ACC112 (cell line): ENCODE results near the gene DHRSX.

Experiments
- H2AFZ ChIP-seq: fragments of 200-600 bp; sonication (generic); one replicate; pipeline ENCODE4 v1.6.0; 2017; ENCODE audit warnings: antibody characterized with exemption, low read length; ENCODE audit not compliant: unreplicated experiment
- H3K27ac ChIP-seq: fragments of 200-600 bp; sonication (generic); 2 replicates; pipeline ENCODE4 v1.5.1; 2014; ENCODE audit warnings: low read depth, mild to moderate bottlenecking, antibody characterized with exemption, low read length, moderate library complexity
- H3K27me3 ChIP-seq: fragments of 200-600 bp; sonication (generic); 2 replicates; pipeline ENCODE4 v1.6.1; 2014; ENCODE audit warnings: mild to moderate bottlenecking, antibody characterized with exemption, low read length, moderate library complexity, mixed read lengths; ENCODE audit not compliant: insufficient read depth
- H3K36me3 ChIP-seq: fragments of 200-600 bp; sonication (generic); 2 replicates; pipeline ENCODE4 v1.6.1; 2016; ENCODE audit warnings: mild to moderate bottlenecking, antibody characterized with exemption, low read length, moderate library complexity, mixed read lengths; ENCODE audit not compliant: insufficient read depth
- H3K4me1 ChIP-seq: fragments of 200-600 bp; sonication (generic); one replicate; pipeline ENCODE4 v1.6.1; 2016; ENCODE audit warnings: low read length, mixed read lengths; ENCODE audit not compliant: insufficient read depth, unreplicated experiment, control insufficient read depth
- H3K4me3 ChIP-seq: fragments of 200-600 bp; sonication (generic); 2 replicates; pipeline ENCODE4 v1.5.1; 2014; ENCODE audit warnings: mild to moderate bottlenecking, low read depth, low read length
- H3K79me2 ChIP-seq: fragments of 200-600 bp; sonication (generic); one replicate; pipeline ENCODE4 v1.6.0; 2016; ENCODE audit warnings: low read length; ENCODE audit not compliant: control insufficient read depth, unreplicated experiment, insufficient read depth

DHRSX gene, protein sequence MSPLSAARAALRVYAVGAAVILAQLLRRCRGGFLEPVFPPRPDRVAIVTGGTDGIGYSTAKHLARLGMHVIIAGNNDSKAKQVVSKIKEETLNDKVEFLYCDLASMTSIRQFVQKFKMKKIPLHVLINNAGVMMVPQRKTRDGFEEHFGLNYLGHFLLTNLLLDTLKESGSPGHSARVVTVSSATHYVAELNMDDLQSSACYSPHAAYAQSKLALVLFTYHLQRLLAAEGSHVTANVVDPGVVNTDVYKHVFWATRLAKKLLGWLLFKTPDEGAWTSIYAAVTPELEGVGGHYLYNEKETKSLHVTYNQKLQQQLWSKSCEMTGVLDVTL

GRCh38 chrX:2500803-2501558, at the start of gene DHRSX, which contains the start of gene ZBED1:
Gene DHRSX, minus strand, starts transcription at chrX:2500976. Its CDS starts 51 bp downstream, at chrX:2500925.
Gene ZBED1, minus strand, starts transcription at chrX:2500976. Its CDS starts 10,257 bp downstream, at chrX:2490719.
- H3K4me1 ChIP-seq = peaks cover 26% of the 10 kb centered on the region
- H3K79me2 ChIP-seq = peaks cover 41% of the 10 kb centered on the region
- peak within 1 kb of the TSS; percentile 99 for H2AFZ ChIP-seq
- H3K27ac ChIP-seq = peak within 1 kb of the TSS; percentile 21; the same call in 1 of the 2 replicates
- H3K4me3 ChIP-seq = peak within 1 kb of the TSS; percentile 98
- H3K36me3 ChIP-seq = peaks cover 6% of the 10 kb centered on the region; the same call in 1 of the 2 replicates
- H3K27me3 ChIP-seq = no peaks in the 10 kb centered on the region

- H3K36me3 ChIP-seq = no peaks in the 10 kb centered on the region
- no peak overlapping the region for H2AFZ ChIP-seq
- peaks cover 84% of the 10 kb centered on the region for H3K27me3 ChIP-seq
- H3K27ac ChIP-seq = no peak overlapping the region
- H3K4me1 ChIP-seq = no peaks in the 10 kb centered on the region
- no peaks in the 10 kb centered on the region for H3K79me2 ChIP-seq
- no peak overlapping the region for H3K4me3 ChIP-seq
Measured at GRCh38 chrX:2549876-2550275, 49.1 kb upstream of the DHRSX start.

- peak overlapping the region; percentile 50 for H3K4me3 ChIP-seq
- H3K4me1 ChIP-seq = no peaks in the 10 kb centered on the region
- H3K36me3 ChIP-seq = no peaks in the 10 kb centered on the region
- no peaks in the 10 kb centered on the region for H3K79me2 ChIP-seq
- peak overlapping the region; percentile 70 for H2AFZ ChIP-seq
- no peak overlapping the region for H3K27ac ChIP-seq
- H3K27me3 ChIP-seq = peaks cover 85% of the 10 kb centered on the region
Measured at GRCh38 chrX:2548711-2549423, 48.1 kb upstream of the DHRSX start.

DNA sequence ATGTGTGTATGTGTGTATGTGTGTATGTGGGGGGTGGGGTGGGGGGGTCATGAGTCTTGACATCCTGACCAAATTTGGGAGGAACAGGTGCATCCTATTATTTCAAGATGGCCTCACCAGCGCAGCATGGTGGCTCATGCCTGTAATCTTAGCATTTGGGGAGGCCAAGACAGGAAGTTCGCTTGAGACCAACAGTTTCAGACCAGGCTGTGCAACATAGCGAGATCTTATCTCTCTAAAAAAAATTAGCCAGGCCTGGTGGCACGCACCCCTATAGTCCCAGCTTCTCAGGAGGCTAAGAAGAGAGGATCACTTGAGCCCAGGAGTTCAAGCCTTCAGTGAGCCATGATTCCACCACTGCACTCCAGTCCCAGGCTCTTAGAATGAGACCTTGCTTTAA, 47.0 kb upstream of the DHRSX start:
- H3K36me3 ChIP-seq = no peaks in the 10 kb centered on the region
- no peaks in the 10 kb centered on the region for H3K79me2 ChIP-seq
- no peak overlapping the region for H3K27ac ChIP-seq
- peaks cover 83% of the 10 kb centered on the region for H3K27me3 ChIP-seq
- no peak overlapping the region for H3K4me3 ChIP-seq
- no peak overlapping the region for H2AFZ ChIP-seq
- no peaks in the 10 kb centered on the region for H3K4me1 ChIP-seq

- no peaks in the 10 kb centered on the region for H3K36me3 ChIP-seq
- H3K79me2 ChIP-seq = no peaks in the 10 kb centered on the region
- H3K4me3 ChIP-seq = no peak overlapping the region
- H3K27me3 ChIP-seq = peaks cover 78% of the 10 kb centered on the region
- no peak overlapping the region for H3K27ac ChIP-seq
- no peak overlapping the region for H2AFZ ChIP-seq
- no peaks in the 10 kb centered on the region for H3K4me1 ChIP-seq
Measured at GRCh38 chrX:2546496-2546895, 45.7 kb upstream of the DHRSX start.

DNA sequence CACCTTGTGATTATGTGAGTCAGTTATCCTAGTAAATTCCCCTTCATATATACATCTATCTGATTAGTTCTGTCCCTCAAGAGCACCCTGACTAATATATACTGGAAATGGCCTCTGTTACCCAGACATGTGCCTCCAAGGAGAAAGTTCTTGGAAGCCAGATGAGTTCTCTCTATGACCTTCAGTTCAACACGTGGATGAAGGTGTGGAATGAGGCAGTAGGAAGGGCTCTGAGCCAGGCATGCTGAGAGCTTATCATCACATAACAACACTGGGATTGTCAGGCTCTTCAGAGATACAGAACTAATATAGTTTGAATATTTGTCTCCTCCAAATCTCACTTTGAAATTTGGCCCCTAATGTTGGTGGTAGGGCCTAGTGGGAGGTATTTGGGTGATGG, 44.4 kb upstream of the DHRSX start:
- Histone ChIP-seq H3K4me1 (no peaks in the 10 kb centered on the region), H3K79me2 (no peaks in the 10 kb centered on the region), H3K27ac (no peak overlapping the region), H3K27me3 (peaks cover 66% of the 10 kb centered on the region), H3K4me3 (no peak overlapping the region), H3K36me3 (no peaks in the 10 kb centered on the region), H2AFZ (no peak overlapping the region)

- Histone ChIP-seq H3K79me2 (no peaks in the 10 kb centered on the region), H3K27me3 (peaks cover 67% of the 10 kb centered on the region), H3K4me1 (no peaks in the 10 kb centered on the region), H3K36me3 (no peaks in the 10 kb centered on the region), H2AFZ (no peak overlapping the region), H3K27ac (no peak overlapping the region), H3K4me3 (no peak overlapping the region)
Measured at GRCh38 chrX:2542826-2543521, 42.2 kb upstream of the DHRSX start.

- no peaks in the 10 kb centered on the region for H3K36me3 ChIP-seq
Measured at GRCh38 chrX:2541603-2542002, 40.8 kb upstream of the DHRSX start.

GRCh38 chrX:2540426-2540947, 39.7 kb upstream of the DHRSX start:
- Histone ChIP-seq H3K4me1 (no peaks in the 10 kb centered on the region), H3K27ac (no peak overlapping the region), H3K36me3 (no peaks in the 10 kb centered on the region), H3K4me3 (no peak overlapping the region), H3K27me3 (peaks cover 73% of the 10 kb centered on the region), H2AFZ (no peak overlapping the region), H3K79me2 (no peaks in the 10 kb centered on the region)

More at GRCh38 chrX:2541603-2542002, 40.8 kb upstream of the DHRSX start:
- Histone ChIP-seq H3K4me1 (no peaks in the 10 kb centered on the region), H3K27ac (no peak overlapping the region), H3K4me3 (no peak overlapping the region), H3K79me2 (no peaks in the 10 kb centered on the region), H3K27me3 (peaks cover 76% of the 10 kb centered on the region), H2AFZ (no peak overlapping the region)

GRCh38 chrX:2539586-2539985, 38.8 kb upstream of the DHRSX start:
- H2AFZ ChIP-seq = no peak overlapping the region
- no peaks in the 10 kb centered on the region for H3K79me2 ChIP-seq
- H3K4me3 ChIP-seq = no peak overlapping the region
- no peak overlapping the region for H3K27ac ChIP-seq
- H3K27me3 ChIP-seq = peaks cover 69% of the 10 kb centered on the region
- no peaks in the 10 kb centered on the region for H3K4me1 ChIP-seq
- no peaks in the 10 kb centered on the region for H3K36me3 ChIP-seq
